DMS114 treated with DMSO at 0.1 percent for 48 hours (cell line): Measurements from ENCODE around the gene SLF2.
"Not testable (repeated sequence)": the region's sequence is repeated elsewhere in the genome, so short reads cannot be mapped to it uniquely, and the experiment has no call there.

Experiments used
- DNase-seq: peaks from one replicate; lab custom pipeline; 2025; ENCODE audit not compliant: unreplicated experiment; lab: John Stamatoyannopoulos, UW

SLF2 gene

DNA sequence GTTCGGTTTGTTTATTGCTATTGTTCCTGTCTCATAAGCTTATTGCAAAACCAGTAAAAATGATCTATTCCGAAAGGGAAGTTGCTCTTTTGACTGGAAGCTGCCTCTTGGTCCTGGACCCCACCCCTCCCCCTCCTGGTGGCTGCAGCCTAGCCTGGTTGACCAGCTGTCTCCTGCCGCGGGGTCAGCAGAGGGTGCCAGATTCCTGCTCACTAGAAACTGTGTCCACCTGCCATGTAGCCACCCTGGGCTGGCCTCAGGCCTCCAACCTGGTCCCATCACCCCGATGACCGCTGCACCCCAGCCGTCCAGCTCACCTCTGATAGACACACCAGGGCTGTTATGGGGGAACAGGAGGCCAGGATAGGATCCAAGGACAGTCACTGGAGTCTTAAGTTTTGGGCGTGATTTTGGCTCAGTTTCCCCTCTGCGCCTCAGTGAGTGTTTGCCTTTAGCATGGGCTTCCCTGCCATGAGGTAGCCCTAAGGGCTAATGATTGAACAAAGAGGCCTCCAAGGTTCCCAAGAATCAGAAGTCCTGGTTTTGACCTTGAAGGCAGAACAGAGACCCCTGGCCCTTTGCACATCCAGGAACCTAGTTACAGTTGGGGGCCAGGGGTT lies 32.9 kb upstream of the SLF2 start:
- DNase-seq: no peak

DNA sequence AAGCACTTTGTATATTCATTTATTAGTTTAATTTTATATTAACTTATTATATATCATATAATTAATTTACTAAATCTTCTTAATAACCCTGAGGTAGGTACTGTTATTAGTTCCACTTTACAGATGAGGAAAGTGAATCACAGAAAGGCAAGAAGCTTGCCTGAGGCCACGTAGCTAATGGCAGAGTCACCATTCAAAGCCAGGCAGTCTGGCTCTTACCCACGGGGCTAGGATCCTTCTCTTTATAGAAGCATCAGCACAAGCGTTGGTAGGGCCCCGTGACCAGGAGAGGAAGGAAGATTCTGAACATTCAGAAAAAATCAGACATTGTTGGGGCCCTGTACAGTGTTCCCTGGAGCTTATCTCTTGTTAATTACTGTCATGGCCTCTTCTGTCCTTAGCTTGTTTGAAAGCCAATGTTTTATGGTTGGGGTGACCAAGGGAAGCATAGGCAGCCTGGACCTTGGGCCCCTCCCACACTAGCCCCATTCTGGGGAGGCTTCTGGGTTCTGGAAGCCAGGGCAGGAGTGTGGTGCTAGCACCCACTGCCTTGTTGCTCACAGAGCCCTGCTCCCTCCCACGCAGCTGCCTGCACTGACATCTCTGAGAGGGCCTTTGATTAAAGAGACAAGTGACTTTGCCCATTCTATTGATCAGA lies 31.1 kb upstream of the SLF2 start:
- DNase-seq: no peak

DNA sequence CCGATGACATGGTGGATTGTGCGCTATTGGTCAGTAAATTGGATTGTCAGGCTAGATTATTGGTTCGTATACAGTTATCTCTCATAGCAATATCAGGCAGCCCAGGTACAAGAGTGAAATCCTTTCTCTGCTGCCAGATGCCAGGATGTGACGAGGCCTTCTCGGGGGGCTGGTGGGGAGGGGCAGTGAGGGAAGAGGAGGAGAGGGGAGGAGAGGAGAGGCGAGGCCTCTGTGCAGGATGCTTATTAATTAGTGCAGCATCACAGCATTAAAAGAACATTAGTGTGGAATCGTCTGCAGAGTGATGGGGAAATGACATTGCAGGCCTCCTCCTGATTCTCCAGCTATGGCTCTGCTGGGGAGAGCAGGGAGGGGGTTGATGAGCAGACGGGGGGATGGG lies 30.5 kb upstream of the SLF2 start:
- no peak for DNase-seq

DNA sequence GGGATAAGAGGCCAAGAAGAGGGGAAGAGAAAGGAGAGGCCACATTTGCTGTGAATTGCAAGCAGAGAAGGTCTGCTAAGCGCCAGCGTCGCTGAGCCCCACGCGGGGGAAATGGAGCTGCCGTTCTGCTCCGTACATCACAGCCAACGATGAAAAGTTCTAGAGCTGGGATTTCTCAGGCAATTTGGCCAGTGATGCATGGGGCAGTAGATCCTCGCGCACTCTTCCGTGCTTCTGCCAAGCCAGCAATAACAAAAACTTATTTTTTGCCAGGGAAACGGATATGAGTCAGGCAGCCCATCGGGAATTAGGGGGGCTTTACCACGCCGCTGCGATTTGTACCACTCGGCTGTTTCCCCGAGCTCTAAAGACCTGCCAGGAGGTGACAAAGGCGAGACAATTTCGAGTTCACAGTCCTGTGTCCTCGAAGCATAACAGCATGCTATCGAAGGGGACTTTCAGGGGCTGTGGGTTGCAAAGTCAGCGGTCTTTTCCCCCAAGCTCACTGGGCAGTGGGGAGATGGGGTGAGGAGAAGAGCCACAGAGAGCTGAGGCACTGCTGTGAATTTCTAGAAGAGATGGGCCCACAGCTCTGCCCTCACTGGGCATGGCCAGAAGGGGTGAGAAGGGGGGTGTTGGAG lies 30.0 kb upstream of the SLF2 start:
- no peak for DNase-seq

DNA sequence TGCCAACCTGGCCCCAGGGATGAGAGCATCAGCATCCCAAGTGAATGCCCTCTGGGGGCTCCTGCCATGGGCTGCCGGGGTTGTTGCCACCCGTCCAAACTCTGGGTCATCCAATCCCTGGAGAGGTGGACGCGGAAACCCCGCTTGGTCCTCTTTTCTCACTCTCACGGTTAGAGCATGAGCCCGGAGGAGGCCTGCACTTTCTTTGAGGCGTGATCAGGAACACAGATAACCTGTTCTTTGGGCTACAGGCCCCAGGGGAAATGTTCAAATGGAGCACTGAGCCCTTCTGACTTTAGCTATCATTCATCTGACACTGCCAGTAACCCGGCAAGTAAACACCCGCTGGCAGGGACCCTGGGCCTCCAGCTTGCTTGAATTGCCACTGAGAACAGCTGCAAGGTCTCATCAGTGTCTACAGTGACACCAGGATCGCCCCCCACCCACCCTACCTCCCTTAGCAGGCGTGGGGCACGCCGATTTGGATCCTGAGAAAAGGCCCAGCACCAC lies 29.4 kb upstream of the SLF2 start:
- DNase-seq: no peak

DNA sequence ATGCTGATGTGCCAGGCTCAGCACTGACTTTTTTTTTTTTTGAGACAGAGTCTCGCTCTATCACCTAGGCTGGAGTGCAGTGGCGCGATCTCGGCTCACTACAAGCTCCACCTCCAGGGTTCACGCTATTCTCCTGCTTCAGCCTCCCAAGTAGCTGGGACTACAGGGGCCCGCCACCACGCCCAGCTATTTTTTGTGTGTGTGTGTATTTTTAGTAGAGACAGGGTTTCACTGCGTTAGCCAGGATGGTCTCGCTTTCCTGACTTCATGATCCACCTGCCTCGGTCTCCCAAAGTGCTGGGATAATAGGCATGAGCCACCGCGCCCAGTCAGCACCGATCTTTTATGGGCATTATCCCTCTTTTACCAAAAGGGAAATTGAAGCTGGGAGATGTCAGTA lies 27.2 kb upstream of the SLF2 start:
- not testable (repeated sequence) for DNase-seq

DNA sequence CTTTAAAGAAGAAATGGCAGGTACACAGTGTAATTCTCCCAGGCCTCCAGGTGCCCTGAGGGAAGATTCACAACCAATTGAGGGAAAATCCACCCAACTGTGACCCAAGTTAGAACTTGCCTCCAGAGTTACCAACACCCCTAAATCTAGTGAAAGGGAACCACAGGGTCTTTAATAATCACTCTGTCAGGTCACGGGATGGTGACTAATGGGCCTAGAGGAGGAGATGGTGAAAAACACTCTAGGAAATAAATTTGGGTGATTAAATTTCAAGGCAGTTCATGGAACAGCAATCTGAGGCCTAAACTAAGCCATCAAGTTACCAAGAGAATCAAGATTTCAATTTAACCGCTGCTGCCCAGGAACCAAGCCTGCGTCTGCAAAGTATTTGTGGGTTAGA lies 26.7 kb upstream of the SLF2 start:
- no peak for DNase-seq

DNA sequence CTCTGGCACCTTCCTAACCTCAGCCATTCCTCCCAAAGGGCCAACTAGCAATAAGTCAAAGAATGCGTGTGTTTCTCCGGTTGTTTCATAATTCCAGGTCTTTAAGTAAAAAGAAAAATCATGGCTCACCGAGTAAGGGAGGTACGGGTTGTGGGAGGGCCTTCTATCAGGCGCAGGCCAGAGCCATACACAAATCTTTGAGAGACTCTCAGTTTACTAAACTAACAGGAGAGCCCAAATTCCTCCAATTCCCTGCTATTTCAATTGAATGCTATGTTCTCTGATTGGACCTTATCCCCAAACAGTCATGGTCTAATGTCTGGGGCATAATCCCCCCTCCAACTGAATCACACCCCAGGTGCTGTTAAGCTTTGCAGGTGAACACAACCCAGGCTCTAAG lies 26.2 kb upstream of the SLF2 start:
- no peak for DNase-seq

DNA sequence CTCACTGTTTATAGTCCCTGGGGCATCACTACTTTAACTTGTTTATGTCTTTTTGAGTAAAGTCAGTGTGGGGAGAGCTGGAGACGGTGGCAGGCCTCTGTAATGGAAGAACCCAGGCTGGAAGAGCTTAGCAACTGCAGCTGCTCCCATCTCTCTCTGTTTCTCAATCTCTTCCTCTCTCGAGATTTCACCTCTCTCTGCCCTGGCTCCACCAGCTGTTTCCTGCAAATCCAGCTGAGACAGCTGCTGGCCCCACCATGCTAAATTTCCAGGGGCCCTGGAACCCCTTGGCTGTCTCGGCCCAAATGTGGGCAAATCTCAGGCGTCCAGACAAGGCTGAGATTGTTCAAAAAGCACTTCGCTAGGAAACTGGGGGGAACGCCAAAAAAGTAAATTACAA lies 25.8 kb upstream of the SLF2 start:
- DNase-seq: no peak

DNA sequence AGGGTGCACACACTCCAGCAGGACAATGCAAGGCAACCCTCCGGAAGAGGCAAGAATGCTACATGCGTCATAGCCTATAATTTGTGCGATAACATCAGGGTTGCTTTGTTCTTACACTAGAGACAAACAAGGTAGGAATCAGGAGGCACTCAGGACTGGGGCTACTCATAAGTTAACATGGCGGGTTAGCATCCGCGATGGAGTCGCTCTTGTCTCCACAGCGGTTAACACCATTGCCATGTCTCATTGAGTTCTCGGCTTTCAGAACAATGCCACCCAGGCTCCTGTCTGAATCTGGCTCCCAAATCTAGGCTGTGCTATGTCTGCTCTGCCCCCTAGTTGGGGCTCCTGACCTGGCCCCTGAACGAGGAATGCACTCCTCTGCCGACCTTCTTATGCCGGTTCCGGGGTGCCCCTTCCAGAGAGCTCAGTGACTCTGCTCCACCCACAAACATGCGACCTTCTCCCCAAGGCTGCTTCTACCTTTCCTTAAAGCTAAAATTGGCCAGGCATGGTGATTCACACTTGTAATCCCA lies 24.9 kb upstream of the SLF2 start:
- DNase-seq: no peak

DNA sequence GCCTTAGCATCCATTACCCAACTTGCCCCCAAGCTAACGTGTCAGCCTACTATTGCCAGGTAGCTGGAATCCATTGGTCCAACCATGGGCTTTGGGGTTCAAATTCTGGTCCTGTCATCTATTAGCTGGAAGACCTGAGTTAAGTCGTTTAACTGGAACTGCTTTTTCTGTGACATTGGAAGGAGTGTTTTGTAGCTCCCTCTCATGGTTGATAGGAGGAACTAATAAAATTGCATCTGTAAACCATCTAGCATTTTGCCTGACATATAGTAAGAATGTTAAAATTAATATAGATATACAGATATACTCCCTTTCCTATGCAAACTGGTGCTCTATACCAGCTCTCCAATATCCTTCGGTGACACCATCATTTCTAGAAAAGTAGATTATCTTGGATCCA lies 23.8 kb upstream of the SLF2 start:
- no peak for DNase-seq

DNA sequence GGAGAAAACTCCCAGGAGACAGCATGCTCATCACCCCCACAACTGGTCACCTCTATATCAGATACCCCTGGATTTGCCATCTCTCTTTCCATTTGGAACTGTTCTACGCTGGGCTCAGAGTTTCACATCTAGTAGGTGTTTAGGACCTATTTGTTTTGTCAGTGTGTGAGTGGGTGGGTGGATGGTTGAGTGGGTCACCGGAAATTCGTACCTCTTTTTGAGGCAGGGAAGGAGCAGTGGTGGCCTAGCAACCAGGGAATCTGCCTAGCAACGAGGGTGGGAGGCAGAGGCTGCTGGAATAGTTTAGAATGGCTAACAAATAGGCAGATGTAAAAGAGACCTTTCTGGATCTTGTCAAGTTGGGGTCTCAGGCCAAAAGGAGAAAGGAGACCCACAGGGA lies 23.2 kb upstream of the SLF2 start:
- no peak for DNase-seq

DNA sequence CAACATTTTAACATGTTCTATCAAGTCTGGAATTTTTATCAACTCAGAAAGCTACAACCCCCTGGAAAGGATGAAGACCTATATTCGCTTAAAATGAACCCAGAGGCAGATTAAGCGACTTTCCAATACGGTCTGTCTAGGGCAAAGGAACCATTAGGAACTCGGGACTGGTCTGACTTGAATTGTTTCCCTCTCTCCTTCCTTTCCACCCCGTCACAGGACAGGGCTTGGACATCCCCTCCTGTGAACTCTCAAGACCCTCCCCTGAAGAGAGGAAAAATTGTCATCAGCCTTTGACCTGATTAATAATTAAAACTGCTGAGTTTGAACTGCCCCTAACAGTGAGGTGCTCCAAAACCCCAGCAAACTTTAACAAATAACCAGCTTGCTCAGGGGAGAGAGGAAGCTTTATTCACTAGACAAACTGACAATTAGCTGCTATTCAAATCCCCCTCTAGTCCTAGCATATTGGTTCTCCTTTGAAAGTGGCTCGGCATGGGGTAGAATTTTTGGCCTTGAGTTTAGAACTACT lies 22.6 kb upstream of the SLF2 start:
- no peak for DNase-seq

DNA sequence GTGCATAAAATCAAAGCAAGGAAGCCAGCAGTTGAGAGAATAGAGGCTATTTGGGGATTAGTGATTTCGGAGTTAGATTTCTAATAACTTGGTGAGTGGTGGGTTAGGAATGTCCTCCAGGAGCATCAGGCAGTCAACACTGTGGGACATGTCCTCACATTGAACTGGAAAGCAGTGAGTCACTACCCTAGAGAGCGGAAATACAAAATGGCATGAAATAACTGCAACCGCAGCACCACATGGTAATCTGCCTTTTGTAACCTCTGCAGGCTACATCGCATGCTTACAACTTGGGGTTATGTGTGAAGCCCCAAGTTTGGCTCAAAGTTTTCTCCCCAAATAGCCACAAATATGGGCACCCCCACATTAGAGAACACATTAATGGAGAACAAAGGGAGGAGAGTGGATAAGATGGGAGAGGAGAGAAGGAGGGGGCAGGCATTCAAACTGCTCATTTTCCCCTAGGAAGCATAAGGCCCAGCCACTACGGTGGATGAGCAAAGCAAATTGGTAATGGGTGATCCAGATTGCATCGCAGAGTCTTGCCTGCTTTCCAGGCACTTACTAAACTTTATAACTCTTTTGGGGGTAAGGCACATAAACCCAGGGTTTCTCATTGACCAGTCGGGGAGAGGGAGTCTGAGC lies 22.0 kb upstream of the SLF2 start:
- no peak for DNase-seq

DNA sequence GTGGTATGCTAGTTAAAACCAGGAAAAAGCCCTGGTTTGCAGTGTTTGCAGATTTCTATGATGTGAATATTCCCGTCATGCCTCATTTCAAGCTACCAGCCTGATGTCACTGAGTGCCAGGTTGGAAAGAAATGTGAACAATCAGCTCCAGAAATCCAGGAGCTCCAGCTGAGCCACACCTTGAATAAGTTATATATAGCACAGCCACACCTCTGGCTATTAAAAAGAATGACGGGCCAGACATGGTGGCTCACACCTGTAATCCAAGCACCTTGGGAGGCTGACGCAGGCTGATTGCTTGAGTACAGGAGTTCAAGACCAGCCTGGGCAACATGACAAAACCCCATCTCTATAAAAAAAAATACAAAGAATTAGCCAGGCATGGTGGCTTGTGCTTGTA lies 18.7 kb upstream of the SLF2 start:
- DNase-seq: no peak

DNA sequence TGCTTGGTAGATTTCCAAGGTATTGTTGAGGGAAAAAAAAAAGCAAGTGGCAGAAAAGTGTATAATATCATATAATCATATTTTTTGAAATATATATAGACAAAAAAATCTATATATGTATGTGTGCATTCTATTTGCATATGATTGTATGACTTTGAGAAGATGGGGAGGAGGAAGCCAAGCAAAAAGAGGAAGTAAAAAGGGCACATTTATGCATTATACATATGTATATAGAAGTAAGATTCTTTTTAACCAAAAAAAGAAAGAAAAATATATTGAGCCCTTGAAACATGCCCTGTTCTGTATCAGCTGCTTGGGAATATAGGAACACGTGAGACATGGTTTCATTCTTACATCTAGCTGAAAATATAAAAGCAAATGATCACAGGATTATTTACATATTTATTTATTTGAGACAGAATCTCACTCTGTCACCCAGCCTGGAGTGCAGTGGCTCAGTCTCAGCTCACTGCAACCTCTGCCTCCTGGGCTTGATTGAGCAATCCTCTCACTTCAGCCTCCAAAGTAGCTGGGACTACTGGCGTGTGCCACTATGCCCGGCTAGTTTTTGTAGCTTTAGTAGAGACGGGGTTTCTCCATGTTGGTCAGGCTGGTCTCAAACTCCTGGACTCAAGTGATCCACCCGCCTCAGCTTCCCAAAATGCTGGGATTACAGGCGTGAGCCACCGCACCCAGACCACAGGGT lies 18.0 kb upstream of the SLF2 start:
- no peak for DNase-seq

DNA sequence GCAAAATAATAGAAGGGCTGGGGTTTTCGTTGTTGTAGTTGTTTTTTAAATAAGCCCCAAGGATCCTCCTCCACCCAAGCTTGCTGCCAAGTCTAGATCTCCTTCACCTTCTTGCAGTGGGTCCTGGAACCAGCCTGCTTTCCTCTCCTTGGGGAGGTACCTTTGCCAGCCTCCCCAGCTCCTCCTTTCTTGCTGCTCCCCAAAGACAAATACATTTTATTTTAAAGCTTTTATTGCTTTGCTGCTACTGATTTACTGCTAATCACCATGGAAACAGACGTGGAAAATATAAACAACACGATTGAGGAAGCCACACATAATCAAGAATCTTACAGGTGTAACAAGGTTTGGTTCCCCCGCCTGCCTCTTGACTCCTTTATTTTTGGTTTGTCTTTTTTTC lies 17.4 kb upstream of the SLF2 start:
- no peak for DNase-seq

DNA sequence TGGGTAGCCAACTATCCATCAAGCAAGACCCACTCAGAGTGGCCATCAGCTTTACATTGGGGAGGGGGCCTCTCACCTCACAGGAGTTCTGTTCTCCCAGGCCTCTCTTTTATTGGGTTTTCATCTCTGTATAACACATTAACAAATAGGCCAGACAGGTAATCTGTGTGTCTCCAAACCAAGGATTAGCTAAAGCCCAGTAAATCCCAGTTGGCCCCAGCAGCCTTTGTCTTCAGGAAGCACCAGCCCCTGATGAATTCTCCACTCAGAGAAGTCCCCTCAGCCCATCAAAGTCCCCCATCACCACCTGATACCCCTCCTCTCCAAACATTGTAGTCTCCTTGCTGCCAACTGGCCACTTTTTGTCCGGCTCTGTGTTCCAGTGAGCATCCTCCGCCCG lies 16.9 kb upstream of the SLF2 start:
- DNase-seq: no peak

DNA sequence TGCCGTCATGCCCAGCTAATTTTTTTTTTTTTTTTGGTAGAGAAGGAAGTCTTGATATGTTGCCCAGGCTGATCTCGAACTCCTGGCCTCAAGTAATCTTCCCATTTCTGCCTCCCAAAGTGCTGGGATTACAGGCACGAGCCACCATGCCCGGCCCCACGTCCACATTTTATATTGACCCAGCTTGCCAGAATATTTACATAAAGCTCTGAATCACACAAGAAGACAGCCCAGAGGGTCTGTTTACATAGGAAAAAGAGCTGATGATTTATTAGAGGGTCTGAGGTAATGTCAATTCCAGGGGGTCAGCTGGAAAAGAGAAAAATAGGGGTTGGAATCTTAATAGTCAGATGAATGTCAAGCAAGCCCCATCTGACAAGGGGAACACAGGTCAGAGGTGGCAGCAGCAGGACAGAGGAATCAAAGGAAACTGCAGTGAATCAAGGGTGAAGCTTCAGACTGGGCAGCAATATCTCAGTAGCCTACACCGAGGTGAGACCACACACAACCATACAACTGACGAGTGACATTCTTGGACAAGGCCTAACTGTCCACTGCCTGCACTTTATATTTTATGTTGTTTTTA lies 15.8 kb upstream of the SLF2 start:
- no peak for DNase-seq

DNA sequence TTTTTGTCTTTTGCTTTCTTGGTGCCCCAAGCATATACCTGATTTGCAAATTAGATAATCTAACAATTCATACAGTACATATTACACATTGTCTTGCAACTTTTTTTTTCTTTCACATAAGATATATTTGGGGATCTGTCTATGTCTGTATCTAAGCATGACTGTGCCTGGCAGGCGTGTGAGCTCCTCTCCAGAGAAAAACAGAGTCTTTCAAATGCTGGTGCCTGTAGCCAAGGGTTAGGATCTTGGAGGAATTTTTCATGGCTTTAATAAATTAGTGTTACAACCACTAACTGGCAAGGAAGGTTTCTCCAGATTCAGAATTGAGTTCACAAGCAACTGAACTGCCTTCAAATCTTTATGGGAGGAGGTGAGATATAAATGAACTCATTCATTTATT lies 14.8 kb upstream of the SLF2 start:
- DNase-seq: no peak

DNA sequence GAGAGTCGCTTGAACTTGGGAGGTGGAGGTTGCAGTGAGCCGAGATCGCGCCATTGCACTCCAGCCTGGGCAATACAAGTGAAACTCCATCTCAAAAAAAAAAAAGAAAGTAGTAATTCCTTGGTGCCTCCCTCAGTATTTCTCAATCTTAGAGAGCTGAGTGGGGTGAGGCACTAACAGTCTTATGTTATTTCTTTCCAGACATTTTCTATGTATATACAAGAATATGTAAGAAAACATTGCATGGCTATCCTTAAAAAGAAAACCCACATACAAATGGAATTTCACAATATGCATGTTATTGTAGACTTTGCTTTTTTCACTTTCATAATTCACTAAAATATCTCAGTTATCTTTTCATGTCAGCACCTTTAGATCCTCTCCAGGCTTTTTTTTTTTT lies 13.6 kb upstream of the SLF2 start:
- DNase-seq: no peak
